ENCODE results near the gene ABCD3. TPM values are rescaled to one million over a fixed set of nuclear protein-coding genes. Genes with fewer than 3 reads are reported as not detected.

ABCD3 gene
- polyA plus RNA-seq, 3 donors, result 7.8 to 24.9 (median 21.0) TPM

GRCh38 chr1:94550800-94551241 is 132.6 kb downstream of the ABCD3 start:
- Histone ChIP-seq H3K27ac (ENCODE audit: low read depth in 1 of 2, low read length in 2 of 2) (no peak overlapping the region), H4K20me1 (ENCODE audit: insufficient read depth, low read length) (no peaks in the 10 kb centered on the region), H3K4me1 (ENCODE audit: control insufficient read depth in 1 of 2, insufficient read depth in 2 of 2, low read length in 2 of 2) (no peaks in the 10 kb centered on the region), H3K4me3 (replicated peaks in 1 of 3; ENCODE audit: low read depth in 2 of 3, low read length in 3 of 3) (no peak overlapping the region), H3K27me3 (ENCODE audit: control insufficient read depth in 2 of 2, insufficient read depth in 2 of 2, low read length in 2 of 2) (no peaks in the 10 kb centered on the region), H3K4me2 (replicated peaks; ENCODE audit: extremely low read depth, low read length, poor library complexity, severe bottlenecking) (no peak overlapping the region), H3K79me2 (ENCODE audit: insufficient read depth, low read length) (no peaks in the 10 kb centered on the region), H3K36me3 (replicated peaks in 1 of 2; ENCODE audit: control insufficient read depth in 1 of 2, insufficient read depth in 2 of 2, low read length in 2 of 2) (no peaks in the 10 kb centered on the region), H3K9ac (ENCODE audit: insufficient read depth, low read length, poor library complexity, severe bottlenecking) (no peak overlapping the region), H3K9me3 (replicated peaks in 1 of 2; ENCODE audit: control insufficient read depth in 1 of 2, insufficient read depth in 1 of 2, low read length in 2 of 2) (no peaks in the 10 kb centered on the region), H2AFZ (ENCODE audit: insufficient read depth, low read depth, low read length, poor library complexity, severe bottlenecking) (no peak overlapping the region)
- TF ChIP-seq CTCF (IDR thresholded peaks at IDR 0.05), result no peak
- Mint-ChIP-seq H3K4me1 (peaks cover 3% of the 10 kb centered on the region), H3K36me3 (no peaks in the 10 kb centered on the region), H3K9me3 (no peaks in the 10 kb centered on the region), H3K27me3 (ENCODE audit: low read depth in 3 of 3) (peaks cover 0 to 2% (median 0%) of the 10 kb centered on the region in 3 donors), H3K4me3 (no peak overlapping the region), H3K27ac (no peak overlapping the region)
- DNase-seq, result no peak
- WGBS (ENCODE audit: insufficient coverage), result 89% methylated on average over 3 of the region's 5 CpGs
- intact Hi-C loops (cut with micrococcal nuclease), result no loop called here

- peaks cover 0 to 2% (median 0%) of the 10 kb centered on the region in 3 donors for H3K27me3 Mint-ChIP-seq (ENCODE audit: low read depth in 3 of 3)
- H3K4me2 ChIP-seq (replicated peaks; ENCODE audit: extremely low read depth, low read length, poor library complexity, severe bottlenecking), result no peak overlapping the region
- no peaks in the 10 kb centered on the region for H3K9me3 Mint-ChIP-seq
- intact Hi-C loops (cut with micrococcal nuclease), result no loop called here
- H3K4me1 ChIP-seq (ENCODE audit: control insufficient read depth in 1 of 2, insufficient read depth in 2 of 2, low read length in 2 of 2), result no peaks in the 10 kb centered on the region
- no peak overlapping the region for H3K4me3 Mint-ChIP-seq
- no peaks in the 10 kb centered on the region for H3K9me3 ChIP-seq (replicated peaks in 1 of 2; ENCODE audit: control insufficient read depth in 1 of 2, insufficient read depth in 1 of 2, low read length in 2 of 2)
- H4K20me1 ChIP-seq (ENCODE audit: insufficient read depth, low read length), result no peaks in the 10 kb centered on the region
- no peak for DNase-seq
- no peak for TF ChIP-seq CTCF (IDR thresholded peaks at IDR 0.05)
- no peak overlapping the region for H3K27ac ChIP-seq (ENCODE audit: low read depth in 1 of 2, low read length in 2 of 2)
- no peaks in the 10 kb centered on the region for H3K79me2 ChIP-seq (ENCODE audit: insufficient read depth, low read length)
- WGBS (ENCODE audit: insufficient coverage), result 96% methylated on average over 6 of the region's 7 CpGs
- peaks cover 3% of the 10 kb centered on the region for H3K4me1 Mint-ChIP-seq
- no peaks in the 10 kb centered on the region for H3K36me3 Mint-ChIP-seq
- H3K27me3 ChIP-seq (ENCODE audit: control insufficient read depth in 2 of 2, insufficient read depth in 2 of 2, low read length in 2 of 2), result no peaks in the 10 kb centered on the region
- H3K27ac Mint-ChIP-seq, result no peak overlapping the region
- no peaks in the 10 kb centered on the region for H3K36me3 ChIP-seq (replicated peaks in 1 of 2; ENCODE audit: control insufficient read depth in 1 of 2, insufficient read depth in 2 of 2, low read length in 2 of 2)
- no peak overlapping the region for H2AFZ ChIP-seq (ENCODE audit: insufficient read depth, low read depth, low read length, poor library complexity, severe bottlenecking)
- no peak overlapping the region for H3K4me3 ChIP-seq (replicated peaks in 1 of 3; ENCODE audit: low read depth in 2 of 3, low read length in 3 of 3)
- no peak overlapping the region for H3K9ac ChIP-seq (ENCODE audit: insufficient read depth, low read length, poor library complexity, severe bottlenecking)
These were observed 133.3 kb downstream of the ABCD3 start for GRCh38 chr1:94551449-94551848.
